ENCODE measurements around the gene C9orf72. TPM values are rescaled to one million over a fixed set of nuclear protein-coding genes. Genes with fewer than 3 reads are reported as not detected.

Gene C9orf72
- total and polyA plus RNA-seq, 2 experiments from 2014 or later = 11.6 to 27.8 TPM

DNA sequence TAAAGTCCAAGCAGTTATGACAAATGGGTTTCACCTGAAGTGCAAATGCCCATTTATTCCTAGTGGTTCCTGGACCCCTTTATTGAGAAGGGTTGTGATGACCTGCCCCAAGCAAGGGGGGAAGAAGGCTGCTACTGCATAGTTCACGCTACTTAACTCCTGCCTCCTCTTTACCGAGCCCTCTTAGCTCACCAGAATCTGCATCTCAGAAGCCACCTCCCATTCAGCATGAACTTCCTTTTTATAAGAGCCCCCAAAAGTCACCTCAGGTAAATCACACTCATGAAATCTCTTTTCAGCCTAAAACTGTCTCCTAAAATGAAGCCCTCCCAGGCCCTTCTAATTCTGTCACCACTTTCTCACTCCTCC is 26.6 kb upstream of the C9orf72 start:
- peaks cover 9% of the 10 kb centered on the region; the same call in 1 of the 2 replicates for H3K4me1 ChIP-seq (ENCODE audit: insufficient read depth)
- H3K27me3 Mint-ChIP-seq (ENCODE audit: insufficient read depth, low read depth, poor library complexity) = peaks cover 5% of the 10 kb centered on the region
- peaks cover 11% of the 10 kb centered on the region for H3K4me1 Mint-ChIP-seq
- 0 out of 2 replicates have a peak overlapping the region, but pooled peaks have one; percentile 1 for H3K27ac Mint-ChIP-seq
- TF ChIP-seq, protein P1, sequence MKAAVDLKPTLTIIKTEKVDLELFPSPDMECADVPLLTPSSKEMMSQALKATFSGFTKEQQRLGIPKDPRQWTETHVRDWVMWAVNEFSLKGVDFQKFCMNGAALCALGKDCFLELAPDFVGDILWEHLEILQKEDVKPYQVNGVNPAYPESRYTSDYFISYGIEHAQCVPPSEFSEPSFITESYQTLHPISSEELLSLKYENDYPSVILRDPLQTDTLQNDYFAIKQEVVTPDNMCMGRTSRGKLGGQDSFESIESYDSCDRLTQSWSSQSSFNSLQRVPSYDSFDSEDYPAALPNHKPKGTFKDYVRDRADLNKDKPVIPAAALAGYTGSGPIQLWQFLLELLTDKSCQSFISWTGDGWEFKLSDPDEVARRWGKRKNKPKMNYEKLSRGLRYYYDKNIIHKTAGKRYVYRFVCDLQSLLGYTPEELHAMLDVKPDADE (IDR thresholded peaks at IDR 0.05) = no peak
- no peak for TF ChIP-seq EZH2 (IDR thresholded peaks at IDR 0.05; ENCODE audit: low read depth, unreplicated experiment)
- TF ChIP-seq CREB1 (CRISPR knock-in tag; IDR thresholded peaks at IDR 0.05; ENCODE audit: low read depth) = no peak
- no peak for TF ChIP-seq NANOG (IDR thresholded peaks at IDR 0.05; ENCODE audit: borderline replicate concordance)
- no peak for TF ChIP-seq POLR2AphosphoS5 (IDR thresholded peaks at IDR 0.05; ENCODE audit: low read depth)
- TF ChIP-seq ZNF331 (CRISPR knock-in tag; IDR thresholded peaks at IDR 0.05; ENCODE audit: low read depth) = no peak
- TF ChIP-seq, protein P2, sequence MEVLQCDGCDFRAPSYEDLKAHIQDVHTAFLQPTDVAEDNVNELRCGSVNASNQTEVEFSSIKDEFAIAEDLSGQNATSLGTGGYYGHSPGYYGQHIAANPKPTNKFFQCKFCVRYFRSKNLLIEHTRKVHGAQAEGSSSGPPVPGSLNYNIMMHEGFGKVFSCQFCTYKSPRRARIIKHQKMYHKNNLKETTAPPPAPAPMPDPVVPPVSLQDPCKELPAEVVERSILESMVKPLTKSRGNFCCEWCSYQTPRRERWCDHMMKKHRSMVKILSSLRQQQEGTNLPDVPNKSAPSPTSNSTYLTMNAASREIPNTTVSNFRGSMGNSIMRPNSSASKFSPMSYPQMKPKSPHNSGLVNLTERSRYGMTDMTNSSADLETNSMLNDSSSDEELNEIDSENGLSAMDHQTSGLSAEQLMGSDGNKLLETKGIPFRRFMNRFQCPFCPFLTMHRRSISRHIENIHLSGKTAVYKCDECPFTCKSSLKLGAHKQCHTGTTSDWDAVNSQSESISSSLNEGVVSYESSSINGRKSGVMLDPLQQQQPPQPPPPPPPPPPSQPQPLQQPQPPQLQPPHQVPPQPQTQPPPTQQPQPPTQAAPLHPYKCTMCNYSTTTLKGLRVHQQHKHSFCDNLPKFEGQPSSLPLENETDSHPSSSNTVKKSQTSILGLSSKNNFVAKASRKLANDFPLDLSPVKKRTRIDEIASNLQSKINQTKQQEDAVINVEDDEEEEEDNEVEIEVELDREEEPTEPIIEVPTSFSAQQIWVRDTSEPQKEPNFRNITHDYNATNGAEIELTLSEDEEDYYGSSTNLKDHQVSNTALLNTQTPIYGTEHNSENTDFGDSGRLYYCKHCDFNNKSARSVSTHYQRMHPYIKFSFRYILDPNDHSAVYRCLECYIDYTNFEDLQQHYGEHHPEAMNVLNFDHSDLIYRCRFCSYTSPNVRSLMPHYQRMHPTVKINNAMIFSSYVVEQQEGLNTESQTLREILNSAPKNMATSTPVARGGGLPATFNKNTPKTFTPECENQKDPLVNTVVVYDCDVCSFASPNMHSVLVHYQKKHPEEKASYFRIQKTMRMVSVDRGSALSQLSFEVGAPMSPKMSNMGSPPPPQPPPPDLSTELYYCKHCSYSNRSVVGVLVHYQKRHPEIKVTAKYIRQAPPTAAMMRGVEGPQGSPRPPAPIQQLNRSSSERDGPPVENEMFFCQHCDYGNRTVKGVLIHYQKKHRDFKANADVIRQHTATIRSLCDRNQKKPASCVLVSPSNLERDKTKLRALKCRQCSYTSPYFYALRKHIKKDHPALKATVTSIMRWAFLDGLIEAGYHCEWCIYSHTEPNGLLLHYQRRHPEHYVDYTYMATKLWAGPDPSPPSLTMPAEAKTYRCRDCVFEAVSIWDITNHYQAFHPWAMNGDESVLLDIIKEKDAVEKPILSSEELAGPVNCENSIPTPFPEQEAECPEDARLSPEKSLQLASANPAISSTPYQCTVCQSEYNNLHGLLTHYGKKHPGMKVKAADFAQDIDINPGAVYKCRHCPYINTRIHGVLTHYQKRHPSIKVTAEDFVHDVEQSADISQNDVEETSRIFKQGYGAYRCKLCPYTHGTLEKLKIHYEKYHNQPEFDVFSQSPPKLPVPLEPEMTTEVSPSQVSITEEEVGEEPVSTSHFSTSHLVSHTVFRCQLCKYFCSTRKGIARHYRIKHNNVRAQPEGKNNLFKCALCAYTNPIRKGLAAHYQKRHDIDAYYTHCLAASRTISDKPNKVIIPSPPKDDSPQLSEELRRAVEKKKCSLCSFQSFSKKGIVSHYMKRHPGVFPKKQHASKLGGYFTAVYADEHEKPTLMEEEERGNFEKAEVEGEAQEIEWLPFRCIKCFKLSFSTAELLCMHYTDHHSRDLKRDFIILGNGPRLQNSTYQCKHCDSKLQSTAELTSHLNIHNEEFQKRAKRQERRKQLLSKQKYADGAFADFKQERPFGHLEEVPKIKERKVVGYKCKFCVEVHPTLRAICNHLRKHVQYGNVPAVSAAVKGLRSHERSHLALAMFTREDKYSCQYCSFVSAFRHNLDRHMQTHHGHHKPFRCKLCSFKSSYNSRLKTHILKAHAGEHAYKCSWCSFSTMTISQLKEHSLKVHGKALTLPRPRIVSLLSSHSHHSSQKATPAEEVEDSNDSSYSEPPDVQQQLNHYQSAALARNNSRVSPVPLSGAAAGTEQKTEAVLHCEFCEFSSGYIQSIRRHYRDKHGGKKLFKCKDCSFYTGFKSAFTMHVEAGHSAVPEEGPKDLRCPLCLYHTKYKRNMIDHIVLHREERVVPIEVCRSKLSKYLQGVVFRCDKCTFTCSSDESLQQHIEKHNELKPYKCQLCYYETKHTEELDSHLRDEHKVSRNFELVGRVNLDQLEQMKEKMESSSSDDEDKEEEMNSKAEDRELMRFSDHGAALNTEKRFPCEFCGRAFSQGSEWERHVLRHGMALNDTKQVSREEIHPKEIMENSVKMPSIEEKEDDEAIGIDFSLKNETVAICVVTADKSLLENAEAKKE (CRISPR knock-in tag; IDR thresholded peaks at IDR 0.05) = no peak
- TF ChIP-seq, protein P3, sequence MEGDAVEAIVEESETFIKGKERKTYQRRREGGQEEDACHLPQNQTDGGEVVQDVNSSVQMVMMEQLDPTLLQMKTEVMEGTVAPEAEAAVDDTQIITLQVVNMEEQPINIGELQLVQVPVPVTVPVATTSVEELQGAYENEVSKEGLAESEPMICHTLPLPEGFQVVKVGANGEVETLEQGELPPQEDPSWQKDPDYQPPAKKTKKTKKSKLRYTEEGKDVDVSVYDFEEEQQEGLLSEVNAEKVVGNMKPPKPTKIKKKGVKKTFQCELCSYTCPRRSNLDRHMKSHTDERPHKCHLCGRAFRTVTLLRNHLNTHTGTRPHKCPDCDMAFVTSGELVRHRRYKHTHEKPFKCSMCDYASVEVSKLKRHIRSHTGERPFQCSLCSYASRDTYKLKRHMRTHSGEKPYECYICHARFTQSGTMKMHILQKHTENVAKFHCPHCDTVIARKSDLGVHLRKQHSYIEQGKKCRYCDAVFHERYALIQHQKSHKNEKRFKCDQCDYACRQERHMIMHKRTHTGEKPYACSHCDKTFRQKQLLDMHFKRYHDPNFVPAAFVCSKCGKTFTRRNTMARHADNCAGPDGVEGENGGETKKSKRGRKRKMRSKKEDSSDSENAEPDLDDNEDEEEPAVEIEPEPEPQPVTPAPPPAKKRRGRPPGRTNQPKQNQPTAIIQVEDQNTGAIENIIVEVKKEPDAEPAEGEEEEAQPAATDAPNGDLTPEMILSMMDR (conservative IDR thresholded peaks at IDR 0.05; ENCODE audit: low read depth in 2 of 2) = no peak
- no peak for TF ChIP-seq JUNB (IDR thresholded peaks at IDR 0.05; ENCODE audit: unreplicated experiment)
- TF ChIP-seq REST (IDR thresholded peaks at IDR 0.05; ENCODE audit: unreplicated experiment) = no peak
- no peak for TF ChIP-seq EZH2phosphoT487 (IDR thresholded peaks at IDR 0.05; ENCODE audit: unreplicated experiment)
- TF ChIP-seq ZNF114 (CRISPR knock-in tag; IDR thresholded peaks at IDR 0.05) = no peak
- no peak for TF ChIP-seq STAT1 (IDR thresholded peaks at IDR 0.05; ENCODE audit: unreplicated experiment)
- H2AFZ ChIP-seq = peak overlapping the region; percentile 72
- peak; percentile 71 for ATAC-seq
- no peak overlapping the region for H3K4me3 Mint-ChIP-seq
- no peaks in the 10 kb centered on the region for H3K36me3 ChIP-seq (ENCODE audit: insufficient read depth)
- H3K36me3 Mint-ChIP-seq (ENCODE audit: low read depth) = no peaks in the 10 kb centered on the region
- H3K27me3 ChIP-seq (ENCODE audit: insufficient read depth) = no peaks in the 10 kb centered on the region
- no peaks in the 10 kb centered on the region for H3K9me3 Mint-ChIP-seq
- no peaks in the 10 kb centered on the region for H3K9me2 ChIP-seq (ENCODE audit: insufficient read depth)
- H3K79me2 ChIP-seq (replicated peaks; ENCODE audit: insufficient read depth) = no peaks in the 10 kb centered on the region
- H3K4me2 ChIP-seq = no peak overlapping the region
- H3K27ac ChIP-seq (ENCODE audit: low read depth) = no peak overlapping the region
- no peaks in the 10 kb centered on the region for H4K20me1 ChIP-seq (replicated peaks; ENCODE audit: insufficient read depth)
- no peak for DNase-seq (ENCODE audit: low spot score)
- no peaks in the 10 kb centered on the region for H3F3A ChIP-seq (replicated peaks; ENCODE audit: low read depth)
- no peak overlapping the region for H3K4me3 ChIP-seq
